Keratinocyte (primary cell): ENCODE measurements around the gene TCP11. TPM values are rescaled to one million over a fixed set of nuclear protein-coding genes. Genes with fewer than 3 reads are reported as not detected.

ENCODE experiments used
- DNase-seq: peaks from one replicate; pipeline ENCODE4 v3.0.0-alpha.2; 2011; ENCODE audit warnings: low read depth, missing footprints, low spot score
- FAIRE-seq: peaks from 2 replicates; lab custom pipeline; 2011; peaks lifted over from hg19 to GRCh38; lab: Jason Lieb, UNC
- H2AFZ ChIP-seq: 2 replicates; pipeline ENCODE4 v1.6.0; 2012; ENCODE audit warnings: low read length, control low read depth, inconsistent platforms; ENCODE audit not compliant: control insufficient read depth
- H3K27ac ChIP-seq: 2 replicates; pipeline ENCODE4 v1.5.1; 2011; ENCODE audit warnings: low read length; ENCODE audit not compliant: control insufficient read depth, insufficient read depth
- H3K27me3 ChIP-seq: 3 replicates; pipeline ENCODE4 v1.6.0; 2011; ENCODE audit warnings: low read length; ENCODE audit not compliant: control insufficient read depth, insufficient read depth; ENCODE audit errors: extremely low read depth
- H3K36me3 ChIP-seq, 2 experiments: 2 replicates in 1 of 2; 3 replicates in 1 of 2; pipeline ENCODE4 v1.5.1; 2011; ENCODE audit warnings: low read length in 2 of 2, mild to moderate bottlenecking in 1 of 2; ENCODE audit not compliant: control insufficient read depth in 2 of 2, insufficient read depth in 2 of 2; ENCODE audit errors: extremely low read depth in 1 of 2
- H3K4me1 ChIP-seq: 3 replicates; pipeline ENCODE4 v1.5.1; 2011; ENCODE audit warnings: low read length; ENCODE audit not compliant: control insufficient read depth, insufficient read depth; ENCODE audit errors: extremely low read depth
- H3K4me2 ChIP-seq: 3 replicates; pipeline ENCODE4 v1.6.0; 2011; ENCODE audit warnings: low read depth, low read length; ENCODE audit not compliant: control insufficient read depth, insufficient read depth; ENCODE audit errors: extremely low read depth
- H3K4me3 ChIP-seq, 3 experiments: fragments of 200-600 bp in 1 of 3; sonication (generic) in 1 of 3; 2 replicates in 2 of 3; 3 replicates in 1 of 3; pipeline ENCODE4 v1.5.1; 2011 to 2016; ENCODE audit warnings: low read length in 3 of 3, mild to moderate bottlenecking in 3 of 3, control low read depth in 2 of 3, inconsistent platforms in 1 of 3, low read depth in 1 of 3, mixed read lengths in 1 of 3, mixed run types in 1 of 3, moderate library complexity in 1 of 3; ENCODE audit not compliant: control insufficient read depth in 2 of 3, insufficient read depth in 2 of 3; ENCODE audit errors: extremely low read depth in 1 of 3
- H3K79me2 ChIP-seq: 2 replicates; pipeline ENCODE4 v1.6.0; 2012; ENCODE audit warnings: low read length; ENCODE audit not compliant: control insufficient read depth, insufficient read depth
- H3K9ac ChIP-seq: 3 replicates; pipeline ENCODE4 v1.6.0; 2011; ENCODE audit warnings: low read length; ENCODE audit not compliant: control insufficient read depth, insufficient read depth; ENCODE audit errors: extremely low read depth
- H3K9me1 ChIP-seq: 3 replicates; pipeline ENCODE4 v1.6.0; 2011; ENCODE audit warnings: low read length; ENCODE audit not compliant: control insufficient read depth, insufficient read depth; ENCODE audit errors: extremely low read depth
- H3K9me3 ChIP-seq: 2 replicates; pipeline ENCODE4 v1.5.1; 2012; ENCODE audit warnings: low read depth, low read length; ENCODE audit not compliant: control insufficient read depth
- H4K20me1 ChIP-seq: 3 replicates; pipeline ENCODE4 v1.6.0; 2011; ENCODE audit warnings: low read length; ENCODE audit not compliant: control insufficient read depth, insufficient read depth; ENCODE audit errors: extremely low read depth
- CTCF ChIP-seq, 3 experiments: IDR thresholded peaks in 1 of 3; conservative IDR thresholded peaks in 1 of 3; optimal IDR thresholded peaks in 1 of 3; 2 replicates in 2 of 3; 3 replicates in 1 of 3; pipeline versions ENCODE3 to v1.5.1; 2011; ENCODE audit warnings: low read length in 3 of 3, mild to moderate bottlenecking in 3 of 3, moderate library complexity in 2 of 3, control low read depth in 1 of 3, inconsistent platforms in 1 of 3; ENCODE audit not compliant: insufficient read depth in 2 of 3; ENCODE audit errors: extremely low read depth in 1 of 3
- EZH2 ChIP-seq: IDR thresholded peaks from one replicate; pipeline ENCODE4 v1.6.1; 2012; ENCODE audit warnings: inconsistent platforms, mild to moderate bottlenecking, low read length, moderate library complexity
- dilution Hi-C: fragments of 300-500 bp; cut with MboI; formaldehyde crosslinking; loops from one replicate; pipeline ENCODE4 v1.7.0; 2020; ENCODE audit warnings: low sequenced_read_pairs; ENCODE audit not compliant: extremely low pct_ligation_motif_present
- polyA plus RNA-seq, 5 experiments: library from polyadenylated mRNA; depleted of rRNA in 3 of 5; stranded (reverse) in 3 of 5; stranded (forward) in 1 of 5; unstranded in 1 of 5; fragments of >200 nt; gene quantifications; 1 replicate in 1 of 5; 2 replicates in 3 of 5; 3 replicates in 1 of 5; pipeline versions ENCODE4 v1.2.1 to v1.2.3, GENCODE V29; 2011 to 2012; ENCODE audit warnings: missing spikeins in 2 of 5, low read depth in 1 of 5, low replicate concordance in 1 of 5

Gene TCP11
- polyA plus RNA-seq, 1 donor (not counting 4 experiments of a cell fraction or from before 2014, with no cell fraction given), result not detected

DNA sequence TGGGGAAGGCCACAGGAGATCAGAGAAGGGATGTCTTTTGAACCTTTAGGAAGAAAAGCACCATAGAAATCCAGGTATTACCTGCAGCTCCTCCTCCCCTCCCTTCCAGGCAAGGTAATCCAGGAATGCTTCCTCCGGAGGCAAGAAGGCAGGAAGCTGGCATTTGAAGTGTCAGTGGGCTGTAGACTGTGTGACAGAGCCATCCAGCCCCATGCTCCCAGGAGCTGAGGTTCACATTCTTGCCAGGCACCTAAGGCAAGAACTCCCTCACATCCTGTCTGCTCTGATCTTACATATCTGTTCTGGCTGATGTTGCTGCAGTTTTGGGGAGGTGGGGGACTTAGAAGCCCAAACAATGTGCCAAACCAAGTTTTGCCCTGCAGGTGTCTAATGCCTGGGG, 44.8 kb upstream of the TCP11 start:
- TF ChIP-seq EZH2 (no peak), CTCF (optimal IDR thresholded peaks at IDR 0.05 in 1 of 3, IDR thresholded peaks at IDR 0.05 in 1 of 3, conservative IDR thresholded peaks at IDR 0.05 in 1 of 3; ENCODE audit: extremely low read depth in 1 of 3, insufficient read depth in 2 of 3, low read length in 3 of 3) (no peak)
- Histone ChIP-seq H3K36me3 (no peaks in the 10 kb centered on the region), H3K4me3 (no peak overlapping the region), H3K9me3 (no peaks in the 10 kb centered on the region), H3K27ac (no peak overlapping the region), H3K79me2 (no peaks in the 10 kb centered on the region), H3K9ac (no peak overlapping the region), H3K4me2 (no peak overlapping the region), H2AFZ (no peak overlapping the region), H3K27me3 (peaks cover 3% of the 10 kb centered on the region), H4K20me1 (no peaks in the 10 kb centered on the region), H3K4me1 (peaks cover 19% of the 10 kb centered on the region), H3K9me1 (no peaks in the 10 kb centered on the region)
- dilution Hi-C loops, result no loop called here
- no peak for FAIRE-seq
- no peak for DNase-seq

GRCh38 chr6:35185302-35185681, 44.2 kb upstream of the TCP11 start:
- H3K27ac ChIP-seq, result no peak overlapping the region
- H3K79me2 ChIP-seq, result no peaks in the 10 kb centered on the region
- H3K27me3 ChIP-seq, result peaks cover 3% of the 10 kb centered on the region
- no peaks in the 10 kb centered on the region for H3K9me3 ChIP-seq
- no peaks in the 10 kb centered on the region for H3K9me1 ChIP-seq
- dilution Hi-C loops, result no loop called here
- no peaks in the 10 kb centered on the region for H3K36me3 ChIP-seq
- no peak for FAIRE-seq
- no peak for DNase-seq
- H3K4me3 ChIP-seq, result no peak overlapping the region
- TF ChIP-seq EZH2 (no peak), CTCF (optimal IDR thresholded peaks at IDR 0.05 in 1 of 3, IDR thresholded peaks at IDR 0.05 in 1 of 3, conservative IDR thresholded peaks at IDR 0.05 in 1 of 3; ENCODE audit: extremely low read depth in 1 of 3, insufficient read depth in 2 of 3, low read length in 3 of 3) (no peak)
- H3K9ac ChIP-seq, result no peak overlapping the region
- H3K4me1 ChIP-seq, result peaks cover 20% of the 10 kb centered on the region
- no peak overlapping the region for H3K4me2 ChIP-seq
- no peaks in the 10 kb centered on the region for H4K20me1 ChIP-seq
- H2AFZ ChIP-seq, result no peak overlapping the region
